ENCODE measurements around the gene MS4A13.

- TF ChIP-seq CTCF (IDR thresholded peaks at IDR 0.05) = no peak
- no peak for TF ChIP-seq POLR2A (IDR thresholded peaks at IDR 0.05)
These were observed 51.6 kb downstream of the MS4A13 start for GRCh38 chr11:60566776-60567175.
